K562 (cell line): ENCODE data around the gene SLC12A9. TPM values are rescaled to one million over a fixed set of nuclear protein-coding genes. Genes with fewer than 3 reads are reported as not detected.

Experiments
- BMI1 ChIP-seq: fragments of 150-350 bp; IDR thresholded peaks from 2 replicates; pipeline ENCODE4 v1.6.1; 2014; ENCODE audit warnings: low read length
- CBFB ChIP-seq: sonication (generic); formaldehyde crosslinking; IDR thresholded peaks from 2 replicates; pipeline ENCODE4 v1.4.0; 2020; ENCODE audit warnings: mild to moderate bottlenecking, missing genetic modification reagents
- CBX2 ChIP-seq: fragments of 200-600 bp; sonication (generic); IDR thresholded peaks from one replicate; pipeline ENCODE4 v1.6.1; 2012; ENCODE audit warnings: mild to moderate bottlenecking, low read length, inconsistent platforms; ENCODE audit not compliant: insufficient read depth, poor library complexity, severe bottlenecking
- ELF2 ChIP-seq: fragments of 250-450 bp; sonication (Bioruptor Pico); IDR thresholded peaks from 2 replicates; pipeline ENCODE4 v1.5.0; 2021; ENCODE audit warnings: mild to moderate bottlenecking
- FOXA1 ChIP-seq: fragments of 450-650 bp; IDR thresholded peaks from 2 replicates; pipeline ENCODE4 v1.6.1; 2016; ENCODE audit warnings: mild to moderate bottlenecking, borderline replicate concordance
- FOXK1 ChIP-seq: sonication (generic); formaldehyde crosslinking; IDR thresholded peaks from 2 replicates; pipeline ENCODE4 v1.8.0; 2022; ENCODE audit warnings: missing genetic modification reagents, mild to moderate bottlenecking, borderline replicate concordance
- KLF10 ChIP-seq: fragments of 250-450 bp; sonication (Bioruptor Pico); IDR thresholded peaks from 2 replicates; pipeline ENCODE4 v1.6.1; 2021; ENCODE audit warnings: matching md5 sums
- MAZ ChIP-seq, 2 experiments: fragments of 450-650 bp in 1 of 2; sonication (generic) in 1 of 2; formaldehyde crosslinking; IDR thresholded peaks in 1 of 2; conservative IDR thresholded peaks in 1 of 2; 2 replicates each; pipeline versions ENCODE4 v1.4.0 to v1.5.0; 2020; ENCODE audit warnings: mild to moderate bottlenecking in 1 of 2, missing genetic modification reagents in 1 of 2
- MYBL2 ChIP-seq, 2 experiments: fragments of 450-650 bp in 1 of 2; sonication (generic) in 1 of 2; formaldehyde crosslinking in 1 of 2; IDR thresholded peaks; 2 replicates each; pipeline versions ENCODE4 v1.6.1 to v1.8.1; 2017 to 2022; ENCODE audit warnings: borderline replicate concordance in 1 of 2, inconsistent platforms in 1 of 2, low read depth in 1 of 2, mild to moderate bottlenecking in 1 of 2, missing genetic modification reagents in 1 of 2, moderate library complexity in 1 of 2
- NELFE ChIP-seq: IDR thresholded peaks from 2 replicates; pipeline ENCODE4 v1.6.1; 2011; ENCODE audit warnings: mild to moderate bottlenecking; ENCODE audit not compliant: insufficient read depth, insufficient read length
- POLR3A ChIP-seq: IDR thresholded peaks from 2 replicates; pipeline ENCODE4 v1.6.1; 2011; ENCODE audit warnings: borderline replicate concordance, mild to moderate bottlenecking, moderate library complexity; ENCODE audit not compliant: insufficient read length, insufficient read depth; ENCODE audit errors: extremely low read depth
- RBM34 ChIP-seq: fragments of 200-400 bp; formaldehyde crosslinking; IDR thresholded peaks from 2 replicates; pipeline ENCODE4 v1.6.1; 2018; ENCODE audit warnings: low read length, borderline replicate concordance; ENCODE audit not compliant: insufficient read depth
- SRSF3 ChIP-seq: fragments of 200-400 bp; formaldehyde crosslinking; IDR thresholded peaks from 2 replicates; pipeline ENCODE4 v1.6.1; 2016; ENCODE audit warnings: mild to moderate bottlenecking, low read length, moderate library complexity; ENCODE audit not compliant: insufficient read depth
- TAF7 ChIP-seq: fragments of 450-650 bp; IDR thresholded peaks from 2 replicates; pipeline ENCODE4 v1.6.1; 2016; ENCODE audit warnings: missing genetic modification characterization, missing compliant biosample characterization
- ZBTB17 ChIP-seq: fragments of 450-650 bp; formaldehyde crosslinking; IDR thresholded peaks from 2 replicates; pipeline ENCODE4 v1.4.0; 2020; ENCODE audit warnings: mild to moderate bottlenecking
- ZNF217 ChIP-seq: sonication (generic); formaldehyde crosslinking; IDR thresholded peaks from 2 replicates; pipeline ENCODE4 v1.8.0; 2022; ENCODE audit warnings: mild to moderate bottlenecking, missing genetic modification reagents
- ZNF274 ChIP-seq: IDR thresholded peaks from 2 replicates; pipeline ENCODE4 v1.6.1; 2011; ENCODE audit warnings: low read depth, mild to moderate bottlenecking, low read length, moderate library complexity, borderline replicate concordance
- ZNF551 ChIP-seq: fragments of 250-450 bp; sonication (Bioruptor Pico); IDR thresholded peaks from 2 replicates; pipeline ENCODE4 v1.5.0; 2021; ENCODE audit warnings: mild to moderate bottlenecking, moderate library complexity
- polyA plus RNA-seq, 8 experiments: library from polyadenylated mRNA; depleted of rRNA in 4 of 8; stranded (reverse) in 5 of 8; unstranded in 3 of 8; fragments of >200 nt; fragmentation: Nextera tagmentation in 2 of 8; fragmentation: Illumina TruSeq in 1 of 8; extraction: Ambion mirVana in 2 of 8; extraction: Trizol in 1 of 8; gene quantifications; 2 replicates each; pipeline versions ENCODE4 v1.2.1 to v1.2.3, GENCODE V29; 2011 to 2014; ENCODE audit warnings: inconsistent platforms in 1 of 8, missing spikeins in 1 of 8
- total RNA-seq, 7 experiments: library from RNA; depleted of rRNA in 6 of 7; stranded (reverse); fragments of >200 nt in 6 of 7; fragmentation: Illumina TruSeq in 2 of 7; extraction: Trizol in 2 of 7; gene quantifications; 2 replicates each; pipeline versions ENCODE4 v1.2.1 to v1.2.3, GENCODE V29; 2011 to 2021; ENCODE audit warnings: low replicate concordance in 1 of 7
- TF ChIP-seq, protein P1 (sequence below): sonication (generic); formaldehyde crosslinking; IDR thresholded peaks from 2 replicates; pipeline ENCODE4 v1.8.0; 2022; ENCODE audit warnings: missing genetic modification reagents, mild to moderate bottlenecking, moderate library complexity, borderline replicate concordance
- TF ChIP-seq, protein P2 (sequence below): fragments of 200-800 bp; sonication (Bioruptor generic); IDR thresholded peaks from 2 replicates; pipeline ENCODE4 v1.6.1; 2017; ENCODE audit warnings: missing genetic modification characterization, missing compliant biosample characterization
- TF ChIP-seq, protein P3 (sequence below): fragments of 250-450 bp; sonication (Bioruptor Pico); IDR thresholded peaks from 2 replicates; pipeline ENCODE4 v1.8.0; 2022; ENCODE audit warnings: inconsistent platforms, mild to moderate bottlenecking, moderate library complexity, borderline replicate concordance

The SLC12A9 gene
- total and polyA plus RNA-seq, 9 of the 15 experiments (the other 6 are each of a cell fraction or from before 2014, with no cell fraction given), result 0.06 to 20.2 (median 10.7) TPM

DNA sequence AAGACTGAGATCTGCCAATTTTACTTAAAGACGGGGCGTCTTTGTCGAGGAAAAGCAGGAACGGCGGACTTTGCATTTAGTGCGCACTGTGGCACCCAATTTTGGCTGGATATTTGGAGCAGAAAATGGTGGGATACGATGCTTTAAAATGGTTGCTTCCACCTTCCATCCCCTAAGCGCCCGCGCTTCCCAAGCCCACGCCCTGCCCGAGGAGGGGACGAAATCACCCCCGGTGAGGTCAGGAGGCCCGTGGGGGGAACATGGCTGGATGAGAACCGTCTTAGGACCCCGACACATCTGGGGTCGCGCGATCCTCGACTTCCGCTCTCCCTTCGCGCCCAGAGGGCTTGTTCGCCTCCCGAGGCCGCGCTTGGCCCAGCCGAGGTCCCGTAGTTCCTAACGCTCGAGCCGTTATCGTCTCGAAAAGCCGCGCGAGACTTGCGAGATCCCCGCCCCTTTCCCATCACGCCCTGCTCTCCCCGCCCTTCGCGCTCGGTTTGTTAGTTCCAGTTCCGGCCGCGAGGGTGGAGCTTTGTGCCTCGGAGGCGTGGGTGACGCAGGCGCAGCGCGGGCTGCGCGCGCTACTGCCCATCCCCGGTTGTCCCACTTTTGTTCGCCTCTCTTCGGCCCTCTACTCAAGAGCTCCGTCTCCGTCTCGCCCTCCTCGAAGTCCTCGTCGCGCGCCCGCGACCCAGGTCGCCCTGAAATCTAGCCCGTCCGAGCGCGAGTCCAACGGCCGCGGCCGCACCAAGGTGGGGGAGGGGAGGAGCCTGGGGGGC, 22.3 kb downstream of the SLC12A9 start, which contains the start of gene SRRT (continued):
- TF ChIP-seq RBM34, result no peak
- 0 out of 2 replicates have a peak, but pooled peaks have one; percentile 2 for TF ChIP-seq CBFB (CRISPR knock-in tag)
- no peak for TF ChIP-seq ZNF217 (CRISPR knock-in tag)
- peak; percentile 86 for TF ChIP-seq ELF2 (CRISPR knock-in tag)
- no peak for TF ChIP-seq CBX2
- no peak for TF ChIP-seq SRSF3
- TF ChIP-seq MAZ (CRISPR knock-in tag; conservative IDR thresholded peaks at IDR 0.05 in 1 of 2, IDR thresholded peaks at IDR 0.05 in 1 of 2), result peak; percentile 21 to 83; a peak in 3 of 4 replicates
- no peak for TF ChIP-seq KLF10 (CRISPR knock-in tag)
- no peak for TF ChIP-seq FOXA1
- no peak for TF ChIP-seq ZNF551 (CRISPR knock-in tag)
- TF ChIP-seq POLR3A, result no peak
- TF ChIP-seq FOXK1 (CRISPR knock-in tag), result peak; percentile 76; the same call in 1 of the 2 replicates
- TF ChIP-seq NELFE, result peak; percentile 74
- peak; percentile 90 for TF ChIP-seq TAF7 (tag)
- peak; percentile 87 for TF ChIP-seq ZBTB17 (CRISPR knock-in tag)
- TF ChIP-seq BMI1, result no peak
- TF ChIP-seq, protein P1, sequence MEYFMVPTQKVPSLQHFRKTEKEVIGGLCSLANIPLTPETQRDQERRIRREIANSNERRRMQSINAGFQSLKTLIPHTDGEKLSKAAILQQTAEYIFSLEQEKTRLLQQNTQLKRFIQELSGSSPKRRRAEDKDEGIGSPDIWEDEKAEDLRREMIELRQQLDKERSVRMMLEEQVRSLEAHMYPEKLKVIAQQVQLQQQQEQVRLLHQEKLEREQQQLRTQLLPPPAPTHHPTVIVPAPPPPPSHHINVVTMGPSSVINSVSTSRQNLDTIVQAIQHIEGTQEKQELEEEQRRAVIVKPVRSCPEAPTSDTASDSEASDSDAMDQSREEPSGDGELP (CRISPR knock-in tag), result peak; percentile 75
- TF ChIP-seq, protein P2, sequence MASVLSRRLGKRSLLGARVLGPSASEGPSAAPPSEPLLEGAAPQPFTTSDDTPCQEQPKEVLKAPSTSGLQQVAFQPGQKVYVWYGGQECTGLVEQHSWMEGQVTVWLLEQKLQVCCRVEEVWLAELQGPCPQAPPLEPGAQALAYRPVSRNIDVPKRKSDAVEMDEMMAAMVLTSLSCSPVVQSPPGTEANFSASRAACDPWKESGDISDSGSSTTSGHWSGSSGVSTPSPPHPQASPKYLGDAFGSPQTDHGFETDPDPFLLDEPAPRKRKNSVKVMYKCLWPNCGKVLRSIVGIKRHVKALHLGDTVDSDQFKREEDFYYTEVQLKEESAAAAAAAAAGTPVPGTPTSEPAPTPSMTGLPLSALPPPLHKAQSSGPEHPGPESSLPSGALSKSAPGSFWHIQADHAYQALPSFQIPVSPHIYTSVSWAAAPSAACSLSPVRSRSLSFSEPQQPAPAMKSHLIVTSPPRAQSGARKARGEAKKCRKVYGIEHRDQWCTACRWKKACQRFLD (CRISPR knock-in tag), result peak; percentile 91; the same call in 1 of the 2 replicates
- peak; percentile 96 for TF ChIP-seq MYBL2 (IDR thresholded peaks at IDR 0.05; ENCODE audit: low read depth)
- no peak; the same call in 1 of the 2 replicates for TF ChIP-seq MYBL2 (CRISPR knock-in tag; IDR thresholded peaks at IDR 0.05; ENCODE audit: borderline replicate concordance)
- no peak for TF ChIP-seq ZNF274
- TF ChIP-seq, protein P3, sequence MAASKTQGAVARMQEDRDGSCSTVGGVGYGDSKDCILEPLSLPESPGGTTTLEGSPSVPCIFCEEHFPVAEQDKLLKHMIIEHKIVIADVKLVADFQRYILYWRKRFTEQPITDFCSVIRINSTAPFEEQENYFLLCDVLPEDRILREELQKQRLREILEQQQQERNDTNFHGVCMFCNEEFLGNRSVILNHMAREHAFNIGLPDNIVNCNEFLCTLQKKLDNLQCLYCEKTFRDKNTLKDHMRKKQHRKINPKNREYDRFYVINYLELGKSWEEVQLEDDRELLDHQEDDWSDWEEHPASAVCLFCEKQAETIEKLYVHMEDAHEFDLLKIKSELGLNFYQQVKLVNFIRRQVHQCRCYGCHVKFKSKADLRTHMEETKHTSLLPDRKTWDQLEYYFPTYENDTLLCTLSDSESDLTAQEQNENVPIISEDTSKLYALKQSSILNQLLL (CRISPR knock-in tag), result no peak
